Cardiac muscle cell (in vitro differentiated cells and primary cell): ENCODE results near the gene ATG16L1. TPM values are rescaled to one million over a fixed set of nuclear protein-coding genes. Genes with fewer than 3 reads are reported as not detected.

Source experiments
- DNase-seq, 2 donors: peaks; one replicate each; pipeline versions ENCODE4 v3.0.0 to v3.0.0-alpha.2; 2010 to 2017; ENCODE audit warnings: low read depth in 1 of 2, low spot score in 1 of 2
- H3K27ac ChIP-seq: fragments of 200-600 bp; sonication (generic); 2 replicates; pipeline ENCODE4 v1.5.1; 2016
- H3K27me3 ChIP-seq: fragments of 200-600 bp; sonication (generic); 2 replicates; pipeline ENCODE4 v1.6.0; 2016; ENCODE audit warnings: control low read depth
- H3K36me3 ChIP-seq: fragments of 200-600 bp; sonication (generic); 2 replicates; pipeline ENCODE4 v1.5.1; 2016; ENCODE audit warnings: control low read depth
- H3K4me1 ChIP-seq: fragments of 200-600 bp; sonication (generic); 2 replicates; pipeline ENCODE4 v1.8.1; 2017; ENCODE audit warnings: low read depth, mild to moderate bottlenecking, mixed run types
- H3K4me3 ChIP-seq: fragments of 200-600 bp; sonication (generic); 2 replicates; pipeline ENCODE4 v1.5.1; 2016; ENCODE audit warnings: mild to moderate bottlenecking
- H3K9me3 ChIP-seq: fragments of 200-600 bp; sonication (generic); 2 replicates; pipeline ENCODE4 v1.5.1; 2017; ENCODE audit warnings: low read depth, mild to moderate bottlenecking, control low read depth
- polyA plus RNA-seq: library from polyadenylated mRNA; unstranded; fragments of >200 nt; fragmentation: Nextera tagmentation; extraction: Ambion mirVana; gene quantifications from 2 replicates; pipeline ENCODE4 v1.2.1, GENCODE V29; 2016
- total RNA-seq: library from RNA; depleted of rRNA; stranded (reverse); fragments of >200 nt; gene quantifications from 2 replicates; pipeline ENCODE4 v1.2.3, GENCODE V29; 2016
- TF ChIP-seq, protein P1 (sequence below): IDR thresholded peaks from 2 replicates; pipeline ENCODE4 v1.5.1; 2012; ENCODE audit warnings: low read depth, mild to moderate bottlenecking, low read length

Gene ATG16L1
- total RNA-seq (27.7 and 36.1 TPM in 2 replicates), polyA plus RNA-seq (16.5 and 18.5 TPM in 2 replicates)

DNA sequence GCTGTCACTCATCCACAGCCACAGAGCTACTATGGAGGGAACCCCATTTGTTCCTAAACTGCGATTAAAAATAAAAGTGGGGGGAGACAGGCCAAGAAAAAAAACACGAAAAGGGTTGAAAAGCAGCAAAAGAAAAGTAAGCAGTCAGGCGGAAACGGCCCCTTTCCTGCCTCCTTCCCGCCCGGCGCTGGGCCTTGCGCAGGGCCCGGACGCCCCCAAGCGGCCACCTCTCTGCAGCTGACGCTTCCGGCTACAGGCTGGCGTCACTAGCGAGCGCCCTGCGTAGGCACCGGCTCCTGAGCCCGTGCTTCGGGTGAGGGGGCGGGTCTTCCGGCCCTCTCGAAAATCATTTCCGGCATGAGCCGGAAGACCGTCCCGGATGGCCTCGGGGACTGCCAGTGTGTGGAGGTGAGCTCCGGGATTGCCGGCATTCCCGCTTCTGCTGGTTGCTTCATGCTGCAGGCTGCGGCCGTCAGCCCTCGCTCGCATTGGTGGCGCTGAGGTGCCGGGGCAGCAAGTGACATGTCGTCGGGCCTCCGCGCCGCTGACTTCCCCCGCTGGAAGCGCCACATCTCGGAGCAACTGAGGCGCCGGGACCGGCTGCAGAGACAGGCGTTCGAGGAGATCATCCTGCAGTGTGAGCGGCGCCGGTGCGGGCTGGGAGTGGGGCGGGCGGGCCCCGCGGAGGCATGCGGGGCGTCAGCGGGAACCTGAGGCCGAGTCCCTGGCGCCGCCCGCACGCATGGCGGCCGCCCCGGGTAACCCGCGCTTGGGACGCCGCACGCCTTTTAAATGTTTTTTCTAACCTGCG lies at the start of gene ATG16L1:
Gene ATG16L1 (plus strand): TSS at position 368 of the 811 bp plus-strand sequence. CDS start 155 bp downstream, at position 523.
- Histone ChIP-seq H3K36me3 (no peaks in the 10 kb centered on the region), H3K4me1 (peaks cover 6% of the 10 kb centered on the region), H3K9me3 (no peaks in the 10 kb centered on the region), H3K27me3 (no peaks in the 10 kb centered on the region), H3K4me3 (peak within 1 kb of the TSS; percentile 95), H3K27ac (peak within 1 kb of the TSS; percentile 85)
- DNase-seq = peak; percentile 97 to 98
- TF ChIP-seq, protein P1, sequence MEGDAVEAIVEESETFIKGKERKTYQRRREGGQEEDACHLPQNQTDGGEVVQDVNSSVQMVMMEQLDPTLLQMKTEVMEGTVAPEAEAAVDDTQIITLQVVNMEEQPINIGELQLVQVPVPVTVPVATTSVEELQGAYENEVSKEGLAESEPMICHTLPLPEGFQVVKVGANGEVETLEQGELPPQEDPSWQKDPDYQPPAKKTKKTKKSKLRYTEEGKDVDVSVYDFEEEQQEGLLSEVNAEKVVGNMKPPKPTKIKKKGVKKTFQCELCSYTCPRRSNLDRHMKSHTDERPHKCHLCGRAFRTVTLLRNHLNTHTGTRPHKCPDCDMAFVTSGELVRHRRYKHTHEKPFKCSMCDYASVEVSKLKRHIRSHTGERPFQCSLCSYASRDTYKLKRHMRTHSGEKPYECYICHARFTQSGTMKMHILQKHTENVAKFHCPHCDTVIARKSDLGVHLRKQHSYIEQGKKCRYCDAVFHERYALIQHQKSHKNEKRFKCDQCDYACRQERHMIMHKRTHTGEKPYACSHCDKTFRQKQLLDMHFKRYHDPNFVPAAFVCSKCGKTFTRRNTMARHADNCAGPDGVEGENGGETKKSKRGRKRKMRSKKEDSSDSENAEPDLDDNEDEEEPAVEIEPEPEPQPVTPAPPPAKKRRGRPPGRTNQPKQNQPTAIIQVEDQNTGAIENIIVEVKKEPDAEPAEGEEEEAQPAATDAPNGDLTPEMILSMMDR = peak; percentile 91

GRCh38 chr2:233202531-233202944 lies 48.9 kb upstream of the ATG16L1 start:
- no peak for DNase-seq
- no peaks in the 10 kb centered on the region for H3K36me3 ChIP-seq
- no peaks in the 10 kb centered on the region for H3K27me3 ChIP-seq
- H3K9me3 ChIP-seq = no peaks in the 10 kb centered on the region
- TF ChIP-seq, protein P1 = no peak
- peaks cover 6% of the 10 kb centered on the region for H3K4me1 ChIP-seq
- no peak overlapping the region for H3K27ac ChIP-seq
- H3K4me3 ChIP-seq = no peak overlapping the region

GRCh38 chr2:233203060-233203459 lies 48.4 kb upstream of the ATG16L1 start:
- Histone ChIP-seq H3K4me1 (peaks cover 11% of the 10 kb centered on the region), H3K27me3 (no peaks in the 10 kb centered on the region), H3K4me3 (no peak overlapping the region), H3K36me3 (no peaks in the 10 kb centered on the region), H3K9me3 (no peaks in the 10 kb centered on the region), H3K27ac (no peak overlapping the region)
- no peak for DNase-seq
- TF ChIP-seq, protein P1 = no peak

GRCh38 chr2:233204286-233204936 lies 47.1 kb upstream of the ATG16L1 start:
- Histone ChIP-seq H3K36me3 (no peaks in the 10 kb centered on the region), H3K9me3 (no peaks in the 10 kb centered on the region), H3K4me3 (no peak overlapping the region), H3K27ac (no peak overlapping the region), H3K27me3 (no peaks in the 10 kb centered on the region), H3K4me1 (peaks cover 24% of the 10 kb centered on the region)
- TF ChIP-seq, protein P1 = no peak
- DNase-seq = no peak

- no peaks in the 10 kb centered on the region for H3K9me3 ChIP-seq
- no peaks in the 10 kb centered on the region for H3K36me3 ChIP-seq
- no peak for DNase-seq
- TF ChIP-seq, protein P1 = no peak
- H3K4me3 ChIP-seq = no peak overlapping the region
- H3K4me1 ChIP-seq = peaks cover 32% of the 10 kb centered on the region
- H3K27ac ChIP-seq = no peak overlapping the region
- H3K27me3 ChIP-seq = no peaks in the 10 kb centered on the region
These were observed 42.9 kb upstream of the ATG16L1 start for GRCh38 chr2:233208382-233209116.
